CD14-positive monocyte (primary cell): ENCODE measurements around the gene LHFPL3. TPM values are rescaled to one million over a fixed set of nuclear protein-coding genes. Genes with fewer than 3 reads are reported as not detected.

Experiments
- DNase-seq, 3 donors: peaks; one replicate each; pipeline ENCODE4 v3.0.0-alpha.2; 2011 to 2022
- H2AFZ ChIP-seq: 2 replicates; pipeline ENCODE4 v1.6.0; 2012; ENCODE audit warnings: mild to moderate bottlenecking, low read depth, low read length, inconsistent platforms; ENCODE audit not compliant: insufficient read depth, poor library complexity, severe bottlenecking
- H3K27ac ChIP-seq, 2 donors: 1 replicate in 1 of 2; 2 replicates in 1 of 2; pipeline ENCODE4 v1.5.1; 2012 to 2013; ENCODE audit warnings: low read length in 2 of 2, control low read depth in 1 of 2, inconsistent platforms in 1 of 2, low read depth in 1 of 2, mild to moderate bottlenecking in 1 of 2
- H3K27me3 ChIP-seq, 2 donors: one replicate each; pipeline versions ENCODE4 v1.6.0 to v1.6.1; 2011 to 2013; ENCODE audit warnings: low read length in 2 of 2; ENCODE audit not compliant: control insufficient read depth in 2 of 2, insufficient read depth in 2 of 2
- H3K36me3 ChIP-seq, 2 donors: replicated peaks in 1 of 2; 1 replicate in 1 of 2; 2 replicates in 1 of 2; pipeline versions ENCODE4 v1.5.1 to v1.6.1; 2012 to 2013; ENCODE audit warnings: low read length in 2 of 2, control low read depth in 1 of 2, inconsistent platforms in 1 of 2, mild to moderate bottlenecking in 1 of 2; ENCODE audit not compliant: insufficient read depth in 2 of 2, control insufficient read depth in 1 of 2
- H3K4me1 ChIP-seq, 2 donors: 1 replicate in 1 of 2; 2 replicates in 1 of 2; pipeline versions ENCODE4 v1.5.1 to v1.6.1; 2012 to 2013; ENCODE audit warnings: low read length in 2 of 2, control low read depth in 1 of 2, inconsistent platforms in 1 of 2, mild to moderate bottlenecking in 1 of 2, moderate library complexity in 1 of 2; ENCODE audit not compliant: insufficient read depth in 2 of 2, control insufficient read depth in 1 of 2
- H3K4me2 ChIP-seq: replicated peaks from 2 replicates; pipeline ENCODE3; 2012; ENCODE audit warnings: low read length, moderate library complexity, mild to moderate bottlenecking; ENCODE audit not compliant: poor library complexity, severe bottlenecking; ENCODE audit errors: extremely low read depth
- H3K4me3 ChIP-seq, 3 experiments: fragments of 200-600 bp in 1 of 3; sonication (generic) in 1 of 3; replicated peaks in 1 of 3; 1 replicate in 2 of 3; 2 replicates in 1 of 3; pipeline ENCODE4 v1.5.1; 2011 to 2013; ENCODE audit warnings: low read length in 3 of 3, mild to moderate bottlenecking in 3 of 3, control low read depth in 2 of 3, low read depth in 2 of 3, inconsistent platforms in 1 of 3, moderate library complexity in 1 of 3
- H3K79me2 ChIP-seq: 2 replicates; pipeline ENCODE4 v1.6.0; 2012; ENCODE audit warnings: mild to moderate bottlenecking, control low read depth, inconsistent platforms, low read length, moderate library complexity; ENCODE audit not compliant: insufficient read depth
- H3K9ac ChIP-seq: 2 replicates; pipeline ENCODE4 v1.6.0; 2017; ENCODE audit warnings: low read length, mild to moderate bottlenecking; ENCODE audit not compliant: insufficient read depth, poor library complexity, severe bottlenecking
- H3K9me3 ChIP-seq, 2 donors: replicated peaks in 1 of 2; 1 replicate in 1 of 2; 2 replicates in 1 of 2; pipeline versions ENCODE4 v1.5.1 to v1.6.1; 2012 to 2013; ENCODE audit warnings: low read length in 2 of 2, control low read depth in 1 of 2; ENCODE audit not compliant: control insufficient read depth in 1 of 2, insufficient read depth in 1 of 2
- H4K20me1 ChIP-seq: 2 replicates; pipeline ENCODE4 v1.6.0; 2012; ENCODE audit warnings: mild to moderate bottlenecking, low read length, control low read depth, moderate library complexity; ENCODE audit not compliant: insufficient read depth
- H3K27ac Mint-ChIP-seq, 7 donors: one replicate each; pipeline ENCODE4 v1.8.0; 2020; ENCODE audit warnings: mild to moderate bottlenecking in 7 of 7, mixed read lengths in 7 of 7, moderate library complexity in 6 of 7, inconsistent platforms in 2 of 7
- H3K27me3 Mint-ChIP-seq, 3 donors: one replicate each; pipeline ENCODE4 v1.8.0; 2021 to 2022; ENCODE audit warnings: low read depth in 3 of 3, mild to moderate bottlenecking in 3 of 3, mixed read lengths in 3 of 3, moderate library complexity in 3 of 3, inconsistent platforms in 1 of 3
- H3K36me3 Mint-ChIP-seq, 2 donors: one replicate each; pipeline ENCODE4 v1.8.0; 2020; ENCODE audit warnings: mixed read lengths in 2 of 2, inconsistent platforms in 1 of 2, mild to moderate bottlenecking in 1 of 2
- H3K4me1 Mint-ChIP-seq: one replicate; pipeline ENCODE4 v1.8.0; 2020; ENCODE audit warnings: mild to moderate bottlenecking, mixed read lengths
- H3K4me3 Mint-ChIP-seq, 2 donors: one replicate each; pipeline ENCODE4 v1.8.0; 2020; ENCODE audit warnings: mild to moderate bottlenecking in 2 of 2, mixed read lengths in 2 of 2, moderate library complexity in 1 of 2
- H3K9me3 Mint-ChIP-seq, 7 donors: one replicate each; pipeline ENCODE4 v1.8.0; 2020 to 2022; ENCODE audit warnings: mixed read lengths in 7 of 7, mild to moderate bottlenecking in 6 of 7, moderate library complexity in 6 of 7, inconsistent platforms in 2 of 7
- CTCF ChIP-seq: fragments of 200-600 bp; IDR thresholded peaks from one replicate; pipeline ENCODE4 v1.8.0; 2022; ENCODE audit warnings: antibody characterized with exemption, mild to moderate bottlenecking
- WGBS: methylation state at CpG from one replicate; pipeline ENCODE4 v1.1.5; 2013; ENCODE audit warnings: missing lambda C conversion rate; ENCODE audit not compliant: insufficient coverage; 5-methylcytosine and 5-hydroxymethylcytosine counted together
- intact Hi-C, 2 donors: fragments of 100-400 bp; cut with micrococcal nuclease; formaldehyde crosslinking; loops; one replicate each; pipeline versions ENCODE4 v1.15.0 to v1.15.1; 2023
- polyA plus RNA-seq, 3 donors: library from polyadenylated mRNA; depleted of rRNA in 1 of 3; unstranded in 2 of 3; stranded (reverse) in 1 of 3; fragments of 300-500 nt in 2 of 3; fragments of >200 nt in 1 of 3; fragmentation: Illumina TruSeq in 2 of 3; gene quantifications; 1 replicate in 2 of 3; 2 replicates in 1 of 3; pipeline ENCODE4 v1.2.3, GENCODE V29; 2012 to 2021

The LHFPL3 gene
- polyA plus RNA-seq, 3 donors: not detected

DNA sequence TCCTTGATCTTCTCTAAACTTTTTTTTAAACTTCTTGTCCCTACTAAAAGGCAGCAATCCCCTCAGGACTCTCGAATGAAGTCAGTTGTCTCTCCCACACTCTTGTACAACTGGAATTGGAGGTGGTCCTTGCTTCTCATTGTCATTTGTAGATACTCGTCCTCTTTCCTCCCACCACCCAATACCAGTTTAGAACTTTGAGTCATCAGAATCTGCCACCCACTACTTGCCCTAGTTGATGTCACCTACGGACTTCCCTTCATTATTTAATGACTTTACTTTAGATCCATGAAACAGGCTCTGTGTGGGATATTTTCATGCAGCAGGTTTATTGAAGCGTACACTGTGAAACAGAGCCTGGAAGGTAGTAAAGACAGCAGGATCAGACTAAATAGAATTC lies 28.6 kb upstream of the LHFPL3 start:
- H3K9me3 ChIP-seq: no peaks in the 10 kb centered on the region
- 100% methylated on average over 1 of the region's 4 CpGs for WGBS
- intact Hi-C loops: no loop called here

DNA sequence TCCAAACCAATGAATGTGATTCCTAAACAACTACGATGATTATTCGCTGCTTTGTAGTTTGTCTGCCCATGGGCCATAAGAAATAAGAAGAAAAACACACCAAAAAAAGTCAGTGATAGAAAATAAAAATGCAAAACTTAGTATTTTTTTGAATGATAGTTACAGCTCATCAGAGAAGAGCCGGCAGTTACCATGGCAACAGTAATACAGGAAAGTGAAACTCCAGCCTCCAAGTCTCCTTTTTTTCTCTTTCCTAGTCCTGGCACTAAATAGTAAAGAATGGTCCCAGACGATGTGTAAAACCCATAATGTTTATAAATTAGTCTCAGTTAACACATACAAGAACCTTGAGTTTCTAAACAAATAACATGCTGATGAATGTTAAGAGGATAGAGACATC lies 21.6 kb upstream of the LHFPL3 start:
- no peaks in the 10 kb centered on the region for H3K4me1 Mint-ChIP-seq
- H3K27me3 ChIP-seq: no peaks in the 10 kb centered on the region
- no peak overlapping the region for H3K9ac ChIP-seq
- H3K27ac Mint-ChIP-seq: no peak overlapping the region
- intact Hi-C loops: no loop called here
- no peak for TF ChIP-seq CTCF
- no peaks in the 10 kb centered on the region for H3K36me3 Mint-ChIP-seq
- H3K4me3 Mint-ChIP-seq: no peak overlapping the region
- H3K9me3 Mint-ChIP-seq: peaks cover 0 to 6% (median 3%) of the 10 kb centered on the region in 7 donors
- H3K36me3 ChIP-seq: no peaks in the 10 kb centered on the region
- no peak overlapping the region for H3K4me2 ChIP-seq
- no peak overlapping the region for H2AFZ ChIP-seq
- no peaks in the 10 kb centered on the region for H3K4me1 ChIP-seq
- no peaks in the 10 kb centered on the region for H3K9me3 ChIP-seq
- WGBS: no CpG with 5 or more reads among the region's 4 CpGs
- H3K27me3 Mint-ChIP-seq: peaks cover 0 to 3% (median 2%) of the 10 kb centered on the region in 3 donors
- no peaks in the 10 kb centered on the region for H3K79me2 ChIP-seq
- H3K27ac ChIP-seq: no peak overlapping the region
- no peak overlapping the region for H3K4me3 ChIP-seq
- no peaks in the 10 kb centered on the region for H4K20me1 ChIP-seq
- no peak for DNase-seq

More for the DNA sequence above, 28.6 kb upstream of the LHFPL3 start:
- Mint-ChIP-seq H3K27me3 (peaks cover 0 to 4% (median 3%) of the 10 kb centered on the region in 3 donors), H3K4me3 (no peak overlapping the region), H3K4me1 (no peaks in the 10 kb centered on the region), H3K36me3 (no peaks in the 10 kb centered on the region), H3K9me3 (peaks cover 0 to 10% (median 4%) of the 10 kb centered on the region in 7 donors), H3K27ac (no peak overlapping the region)
- Histone ChIP-seq H3K36me3 (no peaks in the 10 kb centered on the region), H2AFZ (no peak overlapping the region), H3K79me2 (no peaks in the 10 kb centered on the region), H3K27ac (no peak overlapping the region), H3K4me3 (no peak overlapping the region), H4K20me1 (no peaks in the 10 kb centered on the region), H3K9ac (no peak overlapping the region), H3K27me3 (no peaks in the 10 kb centered on the region), H3K4me1 (no peaks in the 10 kb centered on the region), H3K4me2 (no peak overlapping the region)
- no peak for TF ChIP-seq CTCF
- DNase-seq: no peak
